Activated naive CD8-positive, alpha-beta T cell treated with anti-CD3 and anti-CD28 coated beads, Interleukin-2, amount 50 U/mL, for 24 hours (primary cell): Measurements from ENCODE around the gene RASGRF2.
A peak's percentile ranks its signal among the peaks of the same experiment; 100 is the strongest.

Experiments used
- ATAC-seq: fragments of 150-1000 bp; cut with Tn5 transposase; one replicate; pipeline ENCODE4 v1.10.0; 2021
- DNase-seq: peaks from one replicate; pipeline ENCODE4 v3.0.0; 2021
- H3K27ac Mint-ChIP-seq: one replicate; pipeline ENCODE4 v1.8.0; 2021; ENCODE audit warnings: mild to moderate bottlenecking, mixed read lengths
- H3K27me3 Mint-ChIP-seq: one replicate; pipeline ENCODE4 v1.8.0; 2021; ENCODE audit warnings: mixed read lengths
- H3K36me3 Mint-ChIP-seq: one replicate; pipeline ENCODE4 v1.8.0; 2021; ENCODE audit warnings: low read depth, mixed read lengths
- H3K4me1 Mint-ChIP-seq: one replicate; pipeline ENCODE4 v1.8.0; 2021; ENCODE audit warnings: mixed read lengths
- H3K4me3 Mint-ChIP-seq: one replicate; pipeline ENCODE4 v1.8.0; 2021; ENCODE audit warnings: mild to moderate bottlenecking, moderate library complexity, mixed read lengths
- H3K9me3 Mint-ChIP-seq: one replicate; pipeline ENCODE4 v1.8.0; 2021; ENCODE audit warnings: mixed read lengths

RASGRF2 gene

DNA sequence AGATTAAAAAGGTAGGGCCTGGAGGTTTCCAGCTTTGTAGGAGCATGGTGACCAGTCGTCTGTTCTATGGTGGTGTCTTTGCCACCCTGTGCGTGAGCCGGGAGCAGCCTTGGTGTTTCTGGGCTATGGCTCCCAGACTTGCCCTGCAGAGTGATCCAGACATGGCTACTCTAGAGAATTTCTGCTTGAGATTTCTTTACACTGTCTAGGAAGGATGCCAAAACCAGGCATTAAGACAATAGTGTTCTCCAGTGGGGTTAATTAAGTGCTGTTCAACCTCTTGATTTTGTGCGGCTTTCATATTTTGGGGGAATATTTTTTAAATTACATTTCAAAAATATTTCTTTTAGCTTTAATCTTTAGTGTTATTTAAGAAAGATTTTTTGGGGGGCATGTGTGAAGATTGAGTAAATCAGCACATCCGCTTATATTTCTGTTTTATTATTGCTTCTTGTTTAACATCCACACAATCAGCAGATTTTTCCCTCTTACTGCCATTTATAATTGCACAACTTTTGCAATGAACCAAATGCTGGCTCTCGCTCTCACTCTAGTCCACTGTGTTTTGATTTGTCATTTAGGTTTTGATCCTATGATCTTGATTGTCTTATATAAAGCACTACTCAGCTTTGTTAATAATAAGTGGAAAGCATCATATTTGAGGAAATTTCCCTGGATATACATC lies 110.5 kb downstream of the RASGRF2 start:
- no peaks in the 10 kb centered on the region for H3K4me1 Mint-ChIP-seq
- DNase-seq, result no peak
- no peak overlapping the region for H3K27ac Mint-ChIP-seq
- no peaks in the 10 kb centered on the region for H3K9me3 Mint-ChIP-seq
- no peak for ATAC-seq
- H3K27me3 Mint-ChIP-seq, result no peaks in the 10 kb centered on the region
- no peak overlapping the region for H3K4me3 Mint-ChIP-seq
- peaks cover 20% of the 10 kb centered on the region for H3K36me3 Mint-ChIP-seq

DNA sequence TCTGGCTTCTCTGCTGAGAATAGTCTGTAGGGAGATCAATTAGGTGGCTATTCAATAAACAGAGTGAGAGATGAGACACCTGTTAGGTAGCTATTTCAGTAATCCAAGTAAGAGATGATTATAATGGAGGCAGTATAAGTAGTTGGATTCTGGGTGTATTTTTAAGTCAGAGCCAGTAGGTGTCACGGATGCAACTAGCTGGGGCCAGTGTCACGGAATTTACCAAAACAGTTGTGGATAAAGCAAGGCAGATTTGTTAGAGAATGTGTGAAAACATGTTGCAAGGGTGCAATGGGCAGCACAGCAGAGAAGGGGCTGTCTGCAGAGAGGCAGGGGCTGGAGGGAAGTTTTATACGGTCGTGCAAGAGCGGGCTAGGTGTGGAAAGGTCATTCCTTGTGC lies 114.9 kb downstream of the RASGRF2 start:
- no peak overlapping the region for H3K27ac Mint-ChIP-seq
- ATAC-seq, result no peak

DNA sequence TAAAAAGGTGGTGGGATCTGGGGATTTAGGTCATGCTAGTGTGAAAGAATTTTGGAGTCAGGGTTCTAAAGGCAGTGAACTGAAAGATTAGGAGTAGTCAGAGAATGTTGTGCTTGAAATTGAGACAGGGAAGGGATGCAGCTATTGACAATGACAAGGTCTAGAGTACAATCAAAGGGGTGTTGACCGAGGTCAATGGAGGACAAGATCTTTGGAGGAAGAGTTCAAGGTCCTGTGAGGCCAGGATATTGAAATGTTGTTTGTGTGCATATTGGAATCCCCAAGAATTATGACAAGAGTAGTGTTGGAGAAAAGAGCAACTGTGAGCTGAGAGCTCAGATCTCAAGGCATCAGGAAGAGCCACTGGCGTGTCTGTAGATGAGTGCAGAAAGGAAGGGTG lies 116.9 kb downstream of the RASGRF2 start:
- no peak overlapping the region for H3K4me3 Mint-ChIP-seq
- peaks cover 11% of the 10 kb centered on the region for H3K9me3 Mint-ChIP-seq
- H3K36me3 Mint-ChIP-seq, result peaks cover 32% of the 10 kb centered on the region
- DNase-seq (no peak), ATAC-seq (no peak)
- H3K4me1 Mint-ChIP-seq, result no peaks in the 10 kb centered on the region
- no peaks in the 10 kb centered on the region for H3K27me3 Mint-ChIP-seq
- no peak overlapping the region for H3K27ac Mint-ChIP-seq

More for the DNA sequence above, 114.9 kb downstream of the RASGRF2 start:
- Mint-ChIP-seq H3K27me3 (no peaks in the 10 kb centered on the region), H3K4me3 (no peak overlapping the region), H3K9me3 (peaks cover 11% of the 10 kb centered on the region), H3K4me1 (no peaks in the 10 kb centered on the region), H3K36me3 (peaks cover 26% of the 10 kb centered on the region)
- no peak for DNase-seq

DNA sequence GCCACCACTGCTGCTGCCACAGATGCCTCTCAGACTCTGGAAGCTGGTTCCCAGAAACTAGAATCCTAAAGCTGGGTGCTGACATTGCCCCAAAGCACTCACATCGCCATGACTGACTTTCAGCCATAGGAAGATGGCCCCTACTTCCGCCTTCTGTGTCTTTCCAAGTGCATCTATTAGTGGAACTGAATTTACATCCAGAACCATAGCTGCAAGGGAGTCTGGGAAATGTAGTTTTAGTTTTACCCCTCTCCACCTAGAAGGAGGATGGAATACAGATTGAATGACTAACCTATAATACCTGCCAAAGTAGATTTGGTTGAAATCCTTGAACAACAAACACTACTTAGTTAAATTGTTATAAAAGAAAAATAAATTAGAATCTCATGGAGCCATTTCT lies 118.8 kb downstream of the RASGRF2 start:
- DNase-seq (no peak), ATAC-seq (no peak)
- Mint-ChIP-seq H3K9me3 (peaks cover 11% of the 10 kb centered on the region), H3K4me3 (no peak overlapping the region), H3K27ac (no peak overlapping the region), H3K27me3 (no peaks in the 10 kb centered on the region), H3K36me3 (peaks cover 30% of the 10 kb centered on the region), H3K4me1 (no peaks in the 10 kb centered on the region)

DNA sequence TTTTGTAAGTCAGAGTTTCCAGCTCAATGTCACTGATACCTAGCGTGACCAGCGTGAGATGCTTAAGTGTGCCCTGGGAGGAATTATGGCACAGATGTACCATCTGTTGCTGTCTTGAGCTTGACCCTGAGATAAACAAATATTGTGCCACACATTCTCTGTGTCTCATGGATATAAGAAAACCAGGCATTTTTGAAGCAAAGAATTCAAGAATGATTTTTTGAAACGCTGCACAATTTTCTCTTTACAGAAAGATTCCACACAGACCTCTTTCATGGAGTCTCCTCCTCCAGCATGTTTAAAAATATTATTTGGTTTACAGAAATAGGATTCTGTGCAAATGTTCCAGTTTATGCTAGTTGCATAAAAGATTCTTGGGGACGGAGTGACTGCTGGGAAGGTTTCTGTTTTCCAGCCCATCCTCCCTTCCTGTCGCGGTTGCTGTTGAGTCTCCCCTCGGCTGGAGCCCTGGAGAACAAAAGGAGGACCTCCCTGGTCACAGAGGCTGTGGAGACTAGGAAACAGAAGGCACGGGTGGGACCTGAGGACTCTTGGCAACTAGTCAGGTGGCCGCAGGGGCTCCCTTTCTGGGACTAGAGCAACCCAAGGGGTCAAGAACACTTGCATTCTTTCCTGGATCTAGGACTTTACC lies 120.8 kb downstream of the RASGRF2 start:
- H3K4me1 Mint-ChIP-seq, result no peaks in the 10 kb centered on the region
- peaks cover 11% of the 10 kb centered on the region for H3K9me3 Mint-ChIP-seq
- ATAC-seq, result no peak
- DNase-seq, result no peak
- no peak overlapping the region for H3K4me3 Mint-ChIP-seq
- H3K27ac Mint-ChIP-seq, result no peak overlapping the region
- H3K27me3 Mint-ChIP-seq, result no peaks in the 10 kb centered on the region
- peaks cover 38% of the 10 kb centered on the region for H3K36me3 Mint-ChIP-seq

DNA sequence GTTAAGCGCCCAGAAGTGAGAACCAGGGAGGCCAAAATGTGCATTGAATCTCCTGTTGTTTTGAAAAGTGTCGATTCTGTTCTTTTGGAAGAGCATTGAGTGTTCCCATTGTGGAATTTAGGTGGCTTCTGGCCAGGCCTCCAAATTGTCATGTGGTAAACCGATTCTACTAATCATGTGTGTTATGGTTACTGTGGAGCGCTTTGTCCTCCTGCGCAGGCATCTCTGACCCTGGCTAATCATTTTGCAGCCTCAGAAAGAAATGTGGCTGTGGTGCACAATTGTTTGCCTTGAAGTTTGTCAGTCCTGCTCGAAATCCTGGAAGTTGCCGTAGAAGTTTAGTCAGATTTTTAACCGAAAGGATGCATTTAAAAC lies 121.3 kb downstream of the RASGRF2 start:
- Mint-ChIP-seq H3K9me3 (peaks cover 11% of the 10 kb centered on the region), H3K27me3 (no peaks in the 10 kb centered on the region)

DNA sequence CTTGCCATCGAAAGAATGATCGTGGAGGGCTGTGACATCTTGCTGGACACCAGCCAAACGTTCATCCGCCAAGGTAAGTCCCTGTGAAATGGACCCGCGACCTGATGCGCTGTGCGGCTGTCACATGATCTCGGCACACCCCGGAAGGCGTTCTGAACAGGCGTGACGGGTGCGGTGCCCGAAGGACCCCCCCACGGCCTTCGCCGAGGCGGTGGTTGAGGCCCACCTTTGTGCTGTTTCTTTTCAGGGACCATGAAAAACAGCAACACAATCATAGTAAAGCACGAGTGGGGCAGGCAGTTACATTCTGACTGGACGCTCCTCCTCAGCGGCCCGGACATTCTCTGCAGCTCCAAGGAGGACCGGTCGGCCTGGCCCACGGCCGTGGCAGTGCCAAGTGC lies 126.7 kb downstream of the RASGRF2 start:
- no peak overlapping the region for H3K27ac Mint-ChIP-seq
- H3K4me1 Mint-ChIP-seq, result no peaks in the 10 kb centered on the region
- DNase-seq (no peak), ATAC-seq (no peak)
- H3K36me3 Mint-ChIP-seq, result peaks cover 34% of the 10 kb centered on the region
- H3K9me3 Mint-ChIP-seq, result no peaks in the 10 kb centered on the region
- H3K27me3 Mint-ChIP-seq, result no peaks in the 10 kb centered on the region
- no peak overlapping the region for H3K4me3 Mint-ChIP-seq

More for the DNA sequence above, 121.3 kb downstream of the RASGRF2 start:
- DNase-seq (no peak), ATAC-seq (no peak)
- H3K4me3 Mint-ChIP-seq, result no peak overlapping the region
- H3K4me1 Mint-ChIP-seq, result no peaks in the 10 kb centered on the region
- H3K27ac Mint-ChIP-seq, result no peak overlapping the region
- peaks cover 42% of the 10 kb centered on the region for H3K36me3 Mint-ChIP-seq

DNA sequence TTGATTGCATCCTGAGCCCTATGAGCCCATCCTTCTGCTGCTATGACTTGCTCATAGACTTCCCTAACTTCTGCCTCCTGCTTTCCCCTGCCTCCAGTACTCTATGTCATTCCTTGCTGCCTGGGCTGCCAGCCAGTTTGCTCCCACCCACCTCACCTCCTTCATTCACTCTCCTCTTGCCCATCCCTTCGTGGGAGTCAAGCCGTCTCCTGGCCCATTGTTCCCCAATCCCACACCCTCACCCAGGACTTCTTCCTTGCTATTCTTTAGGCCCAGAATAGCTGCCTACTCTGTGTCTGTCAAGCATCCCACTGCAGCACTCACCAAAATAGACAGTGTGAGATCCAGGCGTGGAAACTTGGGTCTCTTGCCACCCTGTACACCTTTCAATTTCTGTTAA lies 131.0 kb downstream of the RASGRF2 start:
- Mint-ChIP-seq H3K4me3 (no peak overlapping the region), H3K9me3 (no peaks in the 10 kb centered on the region), H3K27ac (peak overlapping the region; percentile 45), H3K4me1 (peaks cover 1% of the 10 kb centered on the region), H3K27me3 (no peaks in the 10 kb centered on the region), H3K36me3 (peaks cover 27% of the 10 kb centered on the region)
- DNase-seq, result no peak
- no peak for ATAC-seq

DNA sequence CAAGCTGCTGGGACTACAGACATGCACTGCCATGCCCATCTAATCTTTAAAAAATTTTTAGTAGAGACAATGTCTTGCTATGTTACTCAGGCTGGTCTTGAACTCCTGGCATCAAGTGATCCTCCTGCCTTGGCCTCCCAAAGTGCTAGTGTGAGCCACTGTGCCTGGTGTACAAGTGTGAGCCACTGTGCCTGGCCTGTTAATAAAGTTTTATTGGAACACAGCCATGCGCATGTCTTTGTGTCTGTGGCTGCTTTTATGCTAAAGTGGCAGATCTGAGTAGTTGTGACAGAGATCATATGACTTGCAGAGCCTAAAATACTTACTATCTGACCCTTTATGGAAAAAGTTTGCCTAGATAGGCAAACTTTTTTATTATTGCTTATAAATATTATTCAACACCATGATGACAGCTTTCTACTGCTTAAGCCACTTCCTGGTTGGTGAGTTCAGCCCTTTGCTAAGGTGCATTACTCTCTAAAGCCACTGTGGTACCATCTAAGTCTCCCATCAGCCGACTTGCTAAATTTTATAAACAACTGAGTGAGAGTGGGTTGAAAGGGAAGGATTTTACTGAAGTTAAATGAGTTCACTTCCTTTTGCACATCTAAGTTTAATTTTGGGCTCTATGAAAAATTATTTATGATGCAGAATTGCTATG lies 133.5 kb downstream of the RASGRF2 start:
- Mint-ChIP-seq H3K27ac (no peak overlapping the region), H3K4me3 (no peak overlapping the region), H3K36me3 (peaks cover 11% of the 10 kb centered on the region), H3K4me1 (peaks cover 1% of the 10 kb centered on the region), H3K27me3 (no peaks in the 10 kb centered on the region), H3K9me3 (no peaks in the 10 kb centered on the region)
- no peak for DNase-seq
- no peak for ATAC-seq

DNA sequence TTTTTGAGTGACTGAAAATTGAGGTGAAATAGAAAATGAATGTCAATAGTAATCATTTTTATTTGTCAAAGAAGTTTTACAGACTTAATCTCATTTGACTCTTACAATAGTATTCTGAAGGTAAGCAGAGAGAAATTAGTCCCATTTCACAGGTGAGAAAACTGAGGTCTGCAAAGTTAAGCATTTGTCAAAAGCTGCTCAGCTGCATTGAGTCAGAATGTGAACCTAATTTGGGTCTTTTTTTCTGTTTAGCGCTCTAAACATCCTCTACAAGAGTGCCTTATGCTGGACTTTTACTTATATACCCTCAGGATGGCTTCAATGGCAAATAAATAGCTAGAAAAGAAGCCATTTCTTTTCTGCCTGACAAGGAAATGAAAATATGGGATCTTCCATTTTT lies 135.7 kb downstream of the RASGRF2 start:
- Mint-ChIP-seq H3K4me3 (no peak overlapping the region), H3K27me3 (no peaks in the 10 kb centered on the region), H3K4me1 (peaks cover 1% of the 10 kb centered on the region), H3K27ac (no peak overlapping the region), H3K9me3 (no peaks in the 10 kb centered on the region), H3K36me3 (peaks cover 15% of the 10 kb centered on the region)
- ATAC-seq (no peak), DNase-seq (no peak)

DNA sequence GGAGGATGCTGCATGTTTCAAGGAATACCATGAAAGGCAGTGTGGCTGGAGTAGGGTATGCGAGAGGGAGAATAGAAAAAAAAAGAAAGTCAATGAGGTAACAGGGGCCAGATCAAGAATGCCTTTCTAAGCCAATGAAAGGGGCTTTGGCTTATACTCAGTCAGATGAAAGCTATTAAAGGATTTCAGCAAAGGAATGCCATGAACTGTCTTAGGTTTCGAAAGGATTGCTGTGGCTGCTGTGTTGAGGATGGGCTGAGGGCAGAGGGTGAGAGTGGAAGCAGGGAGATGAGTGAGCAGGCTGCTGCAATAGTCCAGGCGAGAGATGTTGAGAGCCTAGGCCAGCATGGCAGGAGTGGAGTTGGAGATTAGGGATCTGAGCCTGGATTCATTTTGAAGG lies 137.6 kb downstream of the RASGRF2 start:
- DNase-seq, result no peak
- no peak for ATAC-seq
- peaks cover 1% of the 10 kb centered on the region for H3K4me1 Mint-ChIP-seq
- H3K9me3 Mint-ChIP-seq, result no peaks in the 10 kb centered on the region
- H3K4me3 Mint-ChIP-seq, result no peak overlapping the region
- peaks cover 20% of the 10 kb centered on the region for H3K36me3 Mint-ChIP-seq
- H3K27ac Mint-ChIP-seq, result no peak overlapping the region
- H3K27me3 Mint-ChIP-seq, result no peaks in the 10 kb centered on the region

DNA sequence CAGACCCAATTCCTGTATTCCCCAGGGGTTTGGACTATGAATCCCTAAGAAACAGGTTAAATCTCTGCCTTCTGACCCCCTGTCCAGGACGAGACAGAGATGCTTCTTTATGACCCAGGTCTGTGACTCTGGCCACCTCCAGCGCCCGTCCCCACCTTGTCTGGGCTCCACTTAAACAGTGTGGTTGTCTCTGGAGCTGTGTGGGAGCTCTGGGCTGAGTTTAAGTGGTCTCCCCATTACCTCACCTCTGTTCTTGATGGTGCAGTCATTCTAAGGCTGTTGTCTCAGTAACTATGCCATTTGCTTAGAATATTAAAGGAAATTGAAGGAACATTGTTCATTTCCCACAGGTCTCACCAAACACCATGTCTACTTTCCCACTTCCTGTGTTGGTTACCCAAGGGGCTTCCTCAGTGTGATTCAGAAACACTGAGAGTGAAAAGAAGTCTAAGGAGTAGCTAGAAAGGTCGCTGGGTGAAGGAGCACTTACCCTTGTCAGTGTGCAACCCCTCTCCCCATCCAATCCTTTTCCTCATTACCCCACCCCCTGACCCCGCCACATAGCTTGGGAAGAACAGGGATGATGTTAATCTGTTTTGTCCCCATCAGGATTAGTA lies 145.2 kb downstream of the RASGRF2 start:
- DNase-seq, result no peak
- Mint-ChIP-seq H3K4me3 (no peak overlapping the region), H3K9me3 (no peaks in the 10 kb centered on the region), H3K27me3 (no peaks in the 10 kb centered on the region), H3K36me3 (peaks cover 7% of the 10 kb centered on the region), H3K27ac (peak overlapping the region; percentile 17), H3K4me1 (peaks cover 26% of the 10 kb centered on the region)
- peak; percentile 80 for ATAC-seq

DNA sequence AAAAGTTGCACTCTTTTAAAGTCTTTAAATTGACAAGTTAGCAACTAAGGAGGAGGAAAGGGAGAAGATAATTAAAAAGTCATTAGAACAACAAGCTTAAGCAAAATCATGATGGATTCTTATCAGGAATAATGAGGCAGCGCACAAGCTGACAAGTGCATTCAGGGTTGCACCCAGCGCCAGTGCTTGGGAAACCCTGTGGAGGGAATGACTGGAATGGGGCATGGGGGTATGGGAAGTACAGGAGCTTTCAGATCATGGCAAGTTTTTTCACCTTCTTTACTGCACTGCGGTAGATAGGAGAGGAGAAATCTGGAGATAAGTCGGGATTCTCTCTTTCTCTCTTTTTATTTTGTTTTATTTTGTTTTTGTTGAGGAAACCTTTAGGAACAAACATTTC lies 155.1 kb downstream of the RASGRF2 start:
- Mint-ChIP-seq H3K4me1 (no peaks in the 10 kb centered on the region), H3K36me3 (peaks cover 20% of the 10 kb centered on the region), H3K4me3 (no peak overlapping the region), H3K27me3 (no peaks in the 10 kb centered on the region), H3K9me3 (no peaks in the 10 kb centered on the region), H3K27ac (no peak overlapping the region)
- DNase-seq (no peak), ATAC-seq (no peak)

DNA sequence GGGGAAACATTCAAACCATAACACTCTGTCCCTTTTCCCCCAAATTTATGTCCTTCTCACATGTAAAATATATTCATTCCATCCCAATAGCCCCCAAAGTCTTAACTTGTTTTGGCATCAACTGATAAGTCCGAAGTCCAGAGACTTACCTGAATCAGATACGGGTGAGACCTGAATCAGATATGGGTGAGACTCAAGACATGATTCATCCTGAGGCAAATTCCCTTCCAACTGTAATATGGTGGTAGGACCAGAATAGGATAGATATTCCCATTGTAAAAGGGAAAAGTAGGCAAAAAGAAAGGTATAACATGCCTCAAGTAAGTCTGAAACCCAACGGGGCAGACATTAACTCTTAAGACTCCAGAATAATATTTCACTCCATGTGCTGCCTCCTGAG lies 157.4 kb downstream of the RASGRF2 start:
- peaks cover 12% of the 10 kb centered on the region for H3K4me1 Mint-ChIP-seq
- H3K36me3 Mint-ChIP-seq, result peaks cover 27% of the 10 kb centered on the region
- DNase-seq (no peak), ATAC-seq (no peak)
- H3K4me3 Mint-ChIP-seq, result no peak overlapping the region
- no peaks in the 10 kb centered on the region for H3K9me3 Mint-ChIP-seq
- H3K27me3 Mint-ChIP-seq, result no peaks in the 10 kb centered on the region
- H3K27ac Mint-ChIP-seq, result no peak overlapping the region

DNA sequence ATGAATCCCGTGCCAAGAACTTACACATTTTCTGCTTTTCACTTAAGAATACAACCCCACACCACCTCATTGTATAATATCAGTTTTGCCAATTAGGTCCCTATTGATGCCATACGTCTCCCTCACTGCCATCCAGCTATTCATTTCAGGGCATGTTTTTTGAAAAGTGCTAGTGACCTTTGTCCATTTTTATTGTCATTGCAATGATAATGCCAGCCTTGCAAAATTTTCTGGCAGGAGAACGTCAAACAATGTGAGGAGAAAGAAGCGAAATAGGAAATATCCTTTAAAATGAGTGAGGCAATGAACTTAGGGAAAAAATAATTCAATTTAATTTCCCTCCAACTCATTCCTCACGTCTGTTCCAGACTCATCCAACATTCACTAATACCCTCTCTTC lies 161.1 kb downstream of the RASGRF2 start:
- no peak for DNase-seq
- no peaks in the 10 kb centered on the region for H3K27me3 Mint-ChIP-seq
- H3K27ac Mint-ChIP-seq, result no peak overlapping the region
- no peak overlapping the region for H3K4me3 Mint-ChIP-seq
- ATAC-seq, result no peak
- no peaks in the 10 kb centered on the region for H3K9me3 Mint-ChIP-seq
- peaks cover 12% of the 10 kb centered on the region for H3K4me1 Mint-ChIP-seq
- H3K36me3 Mint-ChIP-seq, result peaks cover 14% of the 10 kb centered on the region
